ENCODE measurements around the gene KANK2.

- TF ChIP-seq POLR2A (IDR thresholded peaks at IDR 0.05), result no peak
- TF ChIP-seq, protein P1, sequence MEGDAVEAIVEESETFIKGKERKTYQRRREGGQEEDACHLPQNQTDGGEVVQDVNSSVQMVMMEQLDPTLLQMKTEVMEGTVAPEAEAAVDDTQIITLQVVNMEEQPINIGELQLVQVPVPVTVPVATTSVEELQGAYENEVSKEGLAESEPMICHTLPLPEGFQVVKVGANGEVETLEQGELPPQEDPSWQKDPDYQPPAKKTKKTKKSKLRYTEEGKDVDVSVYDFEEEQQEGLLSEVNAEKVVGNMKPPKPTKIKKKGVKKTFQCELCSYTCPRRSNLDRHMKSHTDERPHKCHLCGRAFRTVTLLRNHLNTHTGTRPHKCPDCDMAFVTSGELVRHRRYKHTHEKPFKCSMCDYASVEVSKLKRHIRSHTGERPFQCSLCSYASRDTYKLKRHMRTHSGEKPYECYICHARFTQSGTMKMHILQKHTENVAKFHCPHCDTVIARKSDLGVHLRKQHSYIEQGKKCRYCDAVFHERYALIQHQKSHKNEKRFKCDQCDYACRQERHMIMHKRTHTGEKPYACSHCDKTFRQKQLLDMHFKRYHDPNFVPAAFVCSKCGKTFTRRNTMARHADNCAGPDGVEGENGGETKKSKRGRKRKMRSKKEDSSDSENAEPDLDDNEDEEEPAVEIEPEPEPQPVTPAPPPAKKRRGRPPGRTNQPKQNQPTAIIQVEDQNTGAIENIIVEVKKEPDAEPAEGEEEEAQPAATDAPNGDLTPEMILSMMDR (IDR thresholded peaks at IDR 0.05), result no peak
Measured at GRCh38 chr19:11176466-11177193, 20.7 kb downstream of the KANK2 start.

Measured in lower leg skin (tissue), 3 donors.